Parathyroid adenoma (tissue), 2 donors: Measurements from ENCODE around the gene MAD1L1.
"Not testable (repeated sequence)": the region's sequence is repeated elsewhere in the genome, so short reads cannot be mapped to it uniquely, and the experiment has no call there.

Experiments
- H2AFZ ChIP-seq: fragments of 300-600 bp; sonication (generic); one replicate; pipeline ENCODE4 v1.7.0; 2017; ENCODE audit warnings: antibody characterized with exemption, mild to moderate bottlenecking
- H3K27ac ChIP-seq: fragments of 300-600 bp; sonication (generic); one replicate; pipeline ENCODE4 v1.7.0; 2017
- H3K27me3 ChIP-seq: fragments of 300-600 bp; sonication (generic); one replicate; pipeline ENCODE4 v1.7.0; 2017; ENCODE audit warnings: low read length; ENCODE audit not compliant: control insufficient read depth, insufficient read depth
- H3K36me3 ChIP-seq: fragments of 300-600 bp; sonication (generic); one replicate; pipeline ENCODE4 v1.7.0; 2017; ENCODE audit warnings: low read length; ENCODE audit not compliant: control insufficient read depth, insufficient read depth
- H3K4me1 ChIP-seq: fragments of 300-600 bp; sonication (generic); one replicate; pipeline ENCODE4 v1.7.0; 2017; ENCODE audit warnings: control low read depth
- H3K4me2 ChIP-seq: fragments of 300-600 bp; sonication (generic); one replicate; pipeline ENCODE4 v1.7.0; 2017; ENCODE audit warnings: low read length
- H3K4me3 ChIP-seq: fragments of 300-600 bp; sonication (generic); one replicate; pipeline ENCODE4 v1.7.0; 2017; ENCODE audit warnings: low read depth, low read length
- H3K79me2 ChIP-seq: fragments of 300-600 bp; sonication (generic); one replicate; pipeline ENCODE4 v1.7.0; 2017; ENCODE audit warnings: control low read depth
- H3K9ac ChIP-seq: fragments of 300-600 bp; sonication (generic); one replicate; pipeline ENCODE4 v1.7.0; 2017; ENCODE audit warnings: mild to moderate bottlenecking
- H3K9me3 ChIP-seq: fragments of 300-600 bp; sonication (generic); one replicate; pipeline ENCODE4 v1.7.0; 2017; ENCODE audit warnings: low read length; ENCODE audit not compliant: control insufficient read depth
- TF ChIP-seq, protein P1 (sequence below): fragments of 300-600 bp; sonication (generic); IDR thresholded peaks from one replicate; pipeline ENCODE4 v1.7.0; 2017; ENCODE audit warnings: antibody characterized with exemption, mild to moderate bottlenecking
- donor health status: primary hyperparathyroidism.

Gene MAD1L1

DNA sequence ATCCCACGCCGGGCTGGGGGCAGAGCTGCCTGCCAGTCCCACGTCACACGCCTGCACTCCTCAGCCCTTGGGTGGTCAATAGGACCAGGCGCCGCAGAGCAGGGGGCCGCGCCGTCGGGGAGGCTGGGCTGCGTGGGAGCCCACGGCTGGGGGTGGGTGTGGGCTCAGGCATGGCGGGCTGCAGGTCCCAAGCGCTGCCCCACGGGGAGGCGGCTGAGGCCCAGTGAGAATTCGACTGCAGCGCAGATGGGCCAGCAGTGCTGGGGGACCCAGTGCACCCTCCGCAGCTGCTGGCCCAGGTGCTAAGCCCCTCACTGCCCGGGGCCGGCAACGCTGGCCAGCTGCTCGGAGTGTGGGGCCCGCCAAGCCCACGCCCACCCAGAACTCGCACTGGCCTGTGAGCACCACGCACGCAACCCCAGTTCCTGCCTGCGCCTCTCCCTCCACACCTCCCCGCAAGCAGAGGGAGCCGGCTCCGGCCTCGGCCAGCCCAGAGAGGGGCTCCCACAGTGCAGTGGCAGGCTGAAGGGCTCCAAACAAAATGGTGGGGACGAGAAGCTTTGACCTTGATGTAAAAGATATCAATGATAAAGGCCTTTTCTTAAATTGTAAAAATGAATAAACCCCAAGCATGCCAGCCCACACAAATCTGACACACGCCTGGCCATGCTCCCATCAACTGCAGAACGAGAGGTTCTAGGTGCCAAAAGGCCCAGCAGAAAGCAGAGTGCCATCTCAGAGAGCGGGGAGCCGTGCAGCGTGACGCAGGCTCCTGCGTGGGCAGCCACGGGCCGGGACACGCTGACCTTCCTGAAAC lies 255.5 kb downstream of the MAD1L1 start:
- no peak overlapping the region for H3K27ac ChIP-seq
- H3K4me3 ChIP-seq, result no peak overlapping the region
- no peak overlapping the region for H3K9ac ChIP-seq
- no peaks in the 10 kb centered on the region for H3K9me3 ChIP-seq
- no peaks in the 10 kb centered on the region for H3K36me3 ChIP-seq
- H3K4me1 ChIP-seq, result no peaks in the 10 kb centered on the region
- TF ChIP-seq, protein P1, sequence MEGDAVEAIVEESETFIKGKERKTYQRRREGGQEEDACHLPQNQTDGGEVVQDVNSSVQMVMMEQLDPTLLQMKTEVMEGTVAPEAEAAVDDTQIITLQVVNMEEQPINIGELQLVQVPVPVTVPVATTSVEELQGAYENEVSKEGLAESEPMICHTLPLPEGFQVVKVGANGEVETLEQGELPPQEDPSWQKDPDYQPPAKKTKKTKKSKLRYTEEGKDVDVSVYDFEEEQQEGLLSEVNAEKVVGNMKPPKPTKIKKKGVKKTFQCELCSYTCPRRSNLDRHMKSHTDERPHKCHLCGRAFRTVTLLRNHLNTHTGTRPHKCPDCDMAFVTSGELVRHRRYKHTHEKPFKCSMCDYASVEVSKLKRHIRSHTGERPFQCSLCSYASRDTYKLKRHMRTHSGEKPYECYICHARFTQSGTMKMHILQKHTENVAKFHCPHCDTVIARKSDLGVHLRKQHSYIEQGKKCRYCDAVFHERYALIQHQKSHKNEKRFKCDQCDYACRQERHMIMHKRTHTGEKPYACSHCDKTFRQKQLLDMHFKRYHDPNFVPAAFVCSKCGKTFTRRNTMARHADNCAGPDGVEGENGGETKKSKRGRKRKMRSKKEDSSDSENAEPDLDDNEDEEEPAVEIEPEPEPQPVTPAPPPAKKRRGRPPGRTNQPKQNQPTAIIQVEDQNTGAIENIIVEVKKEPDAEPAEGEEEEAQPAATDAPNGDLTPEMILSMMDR, result no peak
- H3K4me2 ChIP-seq, result no peak overlapping the region
- H3K79me2 ChIP-seq, result no peaks in the 10 kb centered on the region
- no peaks in the 10 kb centered on the region for H3K27me3 ChIP-seq
- no peak overlapping the region for H2AFZ ChIP-seq

DNA sequence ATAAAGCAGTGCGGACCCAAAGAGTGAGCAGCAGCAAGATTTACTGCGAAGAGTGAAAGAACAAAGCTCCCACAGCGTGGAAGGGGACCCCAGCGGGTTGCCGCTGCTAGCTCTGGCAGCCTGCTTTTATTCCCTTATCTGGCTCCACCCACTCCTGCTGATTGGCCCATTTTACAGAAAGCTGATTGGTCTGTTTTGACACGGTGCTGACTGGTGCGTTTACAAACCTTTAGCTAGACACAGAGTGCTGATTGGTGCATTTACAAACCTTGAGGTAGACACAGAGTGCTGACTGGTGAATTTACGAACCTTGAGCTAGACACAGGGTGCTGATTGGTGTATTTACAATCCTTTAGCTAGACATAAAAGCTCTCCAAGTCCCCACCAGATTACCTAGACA lies 256.2 kb downstream of the MAD1L1 start:
- H3K36me3 ChIP-seq, result not testable (repeated sequence)

DNA sequence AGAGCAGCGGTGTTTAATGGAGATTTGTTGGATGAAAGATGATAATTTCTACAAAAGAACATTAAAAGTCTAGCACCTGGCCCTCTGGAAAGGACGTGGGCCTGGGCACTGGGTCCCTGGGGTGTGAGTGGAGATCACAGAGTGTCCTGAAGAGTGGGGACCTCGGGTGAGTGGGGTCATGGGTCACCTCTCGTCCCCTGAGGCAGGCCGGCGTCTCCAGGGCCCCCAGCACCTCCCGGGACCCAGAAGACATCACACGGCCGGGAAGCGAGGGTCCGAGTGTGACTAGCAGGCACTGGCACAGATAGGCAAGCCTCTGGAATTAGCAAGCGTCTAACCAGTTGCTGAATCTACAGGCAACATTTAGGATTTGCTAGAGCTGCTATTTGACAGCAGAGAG lies 257.2 kb downstream of the MAD1L1 start:
- Histone ChIP-seq H3K9ac (no peak overlapping the region), H2AFZ (no peak overlapping the region), H3K27me3 (no peaks in the 10 kb centered on the region), H3K79me2 (no peaks in the 10 kb centered on the region), H3K4me1 (no peaks in the 10 kb centered on the region), H3K27ac (no peak overlapping the region), H3K4me2 (no peak overlapping the region), H3K9me3 (no peaks in the 10 kb centered on the region), H3K4me3 (no peak overlapping the region), H3K36me3 (no peaks in the 10 kb centered on the region)
- TF ChIP-seq, protein P1, result no peak

More for the DNA sequence above, 256.2 kb downstream of the MAD1L1 start:
- not testable (repeated sequence) for H3K79me2 ChIP-seq, H3K9ac ChIP-seq, H3K4me1 ChIP-seq, H3K27ac ChIP-seq, H3K4me2 ChIP-seq, H3K9me3 ChIP-seq, H3K4me3 ChIP-seq, H2AFZ ChIP-seq, H3K27me3 ChIP-seq

DNA sequence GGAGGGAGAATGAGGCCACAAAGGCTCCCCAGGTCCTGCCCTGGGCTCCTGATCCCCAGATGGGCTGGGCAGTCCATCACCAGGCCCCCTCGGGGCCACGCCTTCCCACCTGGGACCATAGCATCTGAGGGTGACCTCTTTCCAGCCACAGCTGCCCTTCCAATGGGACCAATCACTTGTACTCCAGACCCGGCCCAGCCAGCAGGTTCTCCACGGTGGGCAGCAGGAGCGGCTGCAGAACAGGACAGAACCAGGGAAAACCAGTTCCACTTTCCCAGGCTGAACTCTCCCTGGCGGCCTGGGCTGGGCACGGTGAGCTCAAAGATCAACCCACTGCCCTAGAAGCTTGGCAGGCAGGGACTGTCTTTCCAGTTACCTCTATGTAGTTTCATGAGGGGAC lies 257.6 kb downstream of the MAD1L1 start:
- H3K36me3 ChIP-seq, result no peaks in the 10 kb centered on the region

DNA sequence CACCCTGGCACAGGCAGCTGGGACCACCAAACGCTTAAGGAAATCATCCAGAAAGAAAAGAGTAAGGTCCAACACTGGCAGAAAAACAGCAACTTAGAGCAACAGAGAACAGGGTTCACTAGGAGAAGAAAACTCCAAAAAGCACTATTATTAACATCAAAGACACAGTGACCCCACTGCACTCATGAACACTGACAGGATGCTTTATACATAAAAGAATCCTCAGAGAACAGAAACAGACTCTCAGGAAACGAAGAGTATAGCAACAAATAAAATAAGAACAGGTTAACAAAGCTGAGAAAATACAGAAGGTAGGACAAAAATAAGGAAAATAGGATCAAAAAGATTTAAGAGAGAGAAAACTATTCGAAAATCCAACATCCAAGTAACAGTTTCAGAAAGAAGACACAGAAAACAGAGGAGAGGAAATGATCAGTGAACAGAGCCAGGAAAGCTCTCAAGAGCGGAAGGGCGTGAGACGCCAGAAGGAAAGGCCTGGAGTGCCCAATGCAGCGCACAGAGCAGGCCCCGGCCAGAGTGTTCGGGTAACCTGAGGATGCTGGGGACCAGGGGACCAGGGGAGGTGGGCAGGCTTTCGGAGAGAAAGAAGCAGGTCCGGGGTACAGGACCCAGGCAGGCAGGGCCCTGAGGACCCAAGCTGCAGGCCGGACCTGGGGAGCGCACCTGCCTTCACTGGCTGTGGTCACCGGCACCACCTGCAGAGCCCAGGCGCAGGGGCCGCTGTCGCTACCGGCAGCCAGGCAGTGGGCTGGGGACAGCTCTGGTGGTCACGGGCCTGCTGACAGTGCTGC lies 258.2 kb downstream of the MAD1L1 start:
- H2AFZ ChIP-seq, result no peak overlapping the region
- no peak overlapping the region for H3K4me3 ChIP-seq
- TF ChIP-seq, protein P1, result no peak
- H3K4me1 ChIP-seq, result no peaks in the 10 kb centered on the region
- H3K9ac ChIP-seq, result no peak overlapping the region
- no peak overlapping the region for H3K27ac ChIP-seq
- H3K27me3 ChIP-seq, result no peaks in the 10 kb centered on the region
- no peak overlapping the region for H3K4me2 ChIP-seq
- H3K36me3 ChIP-seq, result no peaks in the 10 kb centered on the region
- no peaks in the 10 kb centered on the region for H3K9me3 ChIP-seq
- H3K79me2 ChIP-seq, result no peaks in the 10 kb centered on the region

More for the DNA sequence above, 257.6 kb downstream of the MAD1L1 start:
- Histone ChIP-seq H3K9me3 (no peaks in the 10 kb centered on the region), H3K27ac (no peak overlapping the region), H3K27me3 (no peaks in the 10 kb centered on the region), H3K9ac (no peak overlapping the region), H3K4me3 (no peak overlapping the region), H3K4me1 (no peaks in the 10 kb centered on the region), H3K79me2 (no peaks in the 10 kb centered on the region), H2AFZ (no peak overlapping the region), H3K4me2 (no peak overlapping the region)
- TF ChIP-seq, protein P1, result no peak
